GM19463 (cell line): ENCODE results near the gene NFKB2.

Source experiments
- ATAC-seq: cut with Tn5 transposase; IDR thresholded peaks from one replicate; pipeline ENCODE4 v1.9.1; 2021; ENCODE audit warnings: mild to moderate bottlenecking, moderate library complexity; ENCODE audit not compliant: unreplicated experiment

Gene NFKB2

GRCh38 chr10:102449321-102450123 lies 54.0 kb downstream of the NFKB2 start:
- ATAC-seq: peak; percentile 48

- no peak for ATAC-seq
These were observed 54.5 kb downstream of the NFKB2 start for GRCh38 chr10:102450124-102450373.

- ATAC-seq: peak; percentile 80
These were observed 55.0 kb downstream of the NFKB2 start for GRCh38 chr10:102450374-102451104.

- no peak for ATAC-seq
These were observed 55.8 kb downstream of the NFKB2 start, which contains the start of gene C10orf95 for GRCh38 chr10:102451105-102451969. Gene C10orf95 (minus strand): TSS chr10:102451543. CDS start chr10:102451093, 450 bp downstream.
